GM21447 (cell line): Measurements from ENCODE around the gene RERE.
A peak's percentile ranks its signal among the peaks of the same experiment; 100 is the strongest.

Source experiments
- ATAC-seq: cut with Tn5 transposase; IDR thresholded peaks from one replicate; pipeline ENCODE4 v1.9.1; 2021; ENCODE audit not compliant: unreplicated experiment

The RERE gene

GRCh38 chr1:8817412-8818324 lies at the start of gene RERE:
Gene RERE, minus strand, starts transcription at chr1:8817640.
- ATAC-seq, result peak; percentile 83

GRCh38 chr1:8866792-8867415 lies 49.5 kb upstream of the RERE start:
- no peak for ATAC-seq

GRCh38 chr1:8866173-8866791 lies 48.8 kb upstream of the RERE start:
- ATAC-seq, result no peak

- no peak for ATAC-seq
Observed at GRCh38 chr1:8864713-8865344, 47.4 kb upstream of the RERE start.

- ATAC-seq, result no peak
Observed at GRCh38 chr1:8863794-8864233, 46.4 kb upstream of the RERE start.

- no peak for ATAC-seq
Observed at GRCh38 chr1:8863138-8863537, 45.7 kb upstream of the RERE start.

GRCh38 chr1:8862528-8862927 lies 45.1 kb upstream of the RERE start:
- ATAC-seq, result no peak

GRCh38 chr1:8860738-8861516 lies 43.5 kb upstream of the RERE start:
- no peak for ATAC-seq

GRCh38 chr1:8858888-8859706 lies 41.7 kb upstream of the RERE start:
- no peak for ATAC-seq

GRCh38 chr1:8858112-8858668 lies 40.8 kb upstream of the RERE start:
- no peak for ATAC-seq

GRCh38 chr1:8856689-8857412 lies 39.4 kb upstream of the RERE start:
- no peak for ATAC-seq

- ATAC-seq, result no peak
Observed at GRCh38 chr1:8854240-8854639, 36.8 kb upstream of the RERE start.

- no peak for ATAC-seq
Observed at GRCh38 chr1:8851060-8851459, 33.6 kb upstream of the RERE start.

GRCh38 chr1:8848663-8849386 lies 31.4 kb upstream of the RERE start:
- no peak for ATAC-seq

- ATAC-seq, result no peak
Observed at GRCh38 chr1:8847990-8848389, 30.6 kb upstream of the RERE start.

- ATAC-seq, result no peak
Observed at GRCh38 chr1:8846263-8846662, 28.8 kb upstream of the RERE start.

GRCh38 chr1:8845104-8846097 lies 28.0 kb upstream of the RERE start:
- ATAC-seq, result no peak
